Kidney glomerular epithelial cell (primary cell): ENCODE measurements around the gene FNBP1.
"Not testable (repeated sequence)": the region's sequence is repeated elsewhere in the genome, so short reads cannot be mapped to it uniquely, and the experiment has no call there.

ENCODE experiments used
- DNase-seq: peaks from one replicate; lab custom pipeline; 2025; lab: John Stamatoyannopoulos, UW

Gene FNBP1

GRCh38 chr9:129994882-129995281 lies 48.1 kb downstream of the FNBP1 start:
- DNase-seq, result no peak

GRCh38 chr9:129991139-129991538 lies 51.9 kb downstream of the FNBP1 start:
- DNase-seq, result not testable (repeated sequence)

- no peak for DNase-seq
These were observed 52.5 kb downstream of the FNBP1 start for GRCh38 chr9:129990269-129991010.

GRCh38 chr9:129989740-129990139 lies 53.2 kb downstream of the FNBP1 start:
- DNase-seq, result peak; percentile 55

GRCh38 chr9:129989362-129989708 lies 53.7 kb downstream of the FNBP1 start:
- DNase-seq, result no peak

GRCh38 chr9:129988607-129989361 lies 54.2 kb downstream of the FNBP1 start:
- no peak for DNase-seq

- DNase-seq, result no peak
These were observed 55.0 kb downstream of the FNBP1 start for GRCh38 chr9:129987941-129988340.

- no peak for DNase-seq
These were observed 55.9 kb downstream of the FNBP1 start for GRCh38 chr9:129987047-129987446.

GRCh38 chr9:129984589-129984988 lies 58.4 kb downstream of the FNBP1 start:
- not testable (repeated sequence) for DNase-seq

- no peak for DNase-seq
These were observed 59.1 kb downstream of the FNBP1 start for GRCh38 chr9:129983891-129984290.

GRCh38 chr9:129981180-129981907 lies 61.6 kb downstream of the FNBP1 start:
- peak; percentile 50 for DNase-seq

- DNase-seq, result not testable (repeated sequence)
These were observed 62.8 kb downstream of the FNBP1 start for GRCh38 chr9:129980224-129980623.

- DNase-seq, result no peak
These were observed 63.8 kb downstream of the FNBP1 start for GRCh38 chr9:129979071-129979745.

GRCh38 chr9:129972816-129973215 lies 70.2 kb downstream of the FNBP1 start:
- no peak for DNase-seq

GRCh38 chr9:129968690-129969485 lies 74.1 kb downstream of the FNBP1 start:
- peak; percentile 39 for DNase-seq

- DNase-seq, result peak; percentile 44
These were observed 77.9 kb downstream of the FNBP1 start for GRCh38 chr9:129964901-129965734.

GRCh38 chr9:129962889-129963703 lies 79.9 kb downstream of the FNBP1 start:
- peak; percentile 57 for DNase-seq

- DNase-seq, result no peak
These were observed 80.5 kb downstream of the FNBP1 start for GRCh38 chr9:129962451-129962864.

GRCh38 chr9:129958796-129959195 lies 84.2 kb downstream of the FNBP1 start:
- no peak for DNase-seq
